Stimulated activated CD4-positive, alpha-beta T cell treated with anti-CD3 and anti-CD28 coated beads, Interleukin-4, amount 100 ng/mL, for 1 hour (primary cell): ENCODE measurements around the gene RELB.

Experiments
- DNase-seq: peaks from one replicate; pipeline ENCODE4 v3.0.0-alpha.2; 2020

RELB gene

DNA sequence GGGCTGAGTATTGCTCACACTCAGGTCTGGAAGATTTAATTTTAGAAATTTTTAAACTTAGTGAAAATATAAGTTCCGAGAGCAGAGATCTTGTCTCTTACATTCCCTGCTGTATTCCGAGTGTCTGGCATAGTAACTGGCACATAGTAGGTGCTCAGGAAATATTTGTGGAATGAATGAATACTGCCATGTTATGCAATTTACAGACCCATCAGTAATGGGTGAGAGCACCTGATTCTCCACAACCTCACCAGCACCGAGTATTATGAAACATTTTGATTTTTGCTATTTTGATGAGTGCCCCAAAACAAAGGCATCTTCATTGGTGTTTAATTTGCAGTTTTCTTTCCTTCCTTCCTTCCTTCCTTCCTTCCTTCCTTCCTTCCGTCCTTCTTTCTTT is 21.8 kb downstream of the RELB start:
- no peak for DNase-seq

DNA sequence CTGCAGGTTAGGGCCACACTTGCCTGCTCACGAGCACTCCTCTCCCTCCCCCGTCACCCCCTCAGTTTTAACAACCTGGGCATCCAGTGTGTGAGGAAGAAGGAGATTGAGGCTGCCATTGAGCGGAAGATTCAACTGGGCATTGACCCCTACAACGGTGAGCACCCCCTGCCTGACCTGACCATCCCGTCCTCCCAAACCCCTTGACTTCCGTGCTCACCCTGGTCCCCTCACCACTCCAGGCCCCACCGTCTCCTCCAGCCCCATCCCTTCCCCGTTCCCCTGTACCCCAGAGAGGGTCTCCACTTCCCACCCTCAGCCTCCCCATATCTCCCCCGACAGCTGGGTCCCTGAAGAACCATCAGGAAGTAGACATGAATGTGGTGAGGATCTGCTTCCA is 24.0 kb downstream of the RELB start:
- DNase-seq: no peak

DNA sequence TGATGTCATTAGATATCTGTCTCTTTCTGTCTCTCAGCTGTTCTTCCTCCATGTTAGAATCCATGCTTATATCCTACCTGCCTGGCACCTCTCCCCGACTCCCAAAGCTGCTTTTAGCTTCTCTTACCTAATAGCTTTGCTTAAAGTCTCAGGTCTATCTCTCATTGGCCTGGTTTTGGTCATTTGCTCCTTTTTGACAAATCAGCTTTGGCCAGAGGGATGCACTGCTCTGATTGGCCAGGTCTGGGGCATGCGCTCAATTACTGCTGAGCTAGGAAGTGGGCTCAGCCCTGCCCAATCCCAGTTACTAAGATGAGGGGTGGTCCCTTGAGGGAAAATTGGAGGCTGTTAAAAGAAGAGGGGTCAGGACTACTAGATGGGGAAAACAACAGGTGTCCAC is 26.1 kb downstream of the RELB start:
- no peak for DNase-seq

DNA sequence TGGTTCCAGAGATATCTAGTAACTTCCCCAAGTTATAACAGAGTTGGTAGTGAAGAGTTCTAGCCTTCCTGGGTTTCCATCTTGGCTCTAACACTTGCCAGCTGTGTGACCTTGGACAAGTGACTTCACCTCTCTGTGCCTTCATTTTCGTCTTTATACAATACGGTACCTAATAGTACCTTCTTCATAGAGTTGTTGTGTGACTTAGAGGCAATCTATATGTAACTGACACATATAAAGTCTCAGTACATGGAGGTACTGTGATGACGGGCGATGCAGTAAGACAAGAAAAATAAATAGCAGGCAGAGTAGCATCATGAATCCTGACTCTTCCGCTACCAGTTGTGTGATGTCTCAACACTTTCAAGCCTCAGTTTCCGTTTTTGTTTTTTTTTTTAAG is 29.6 kb downstream of the RELB start:
- DNase-seq: no peak

DNA sequence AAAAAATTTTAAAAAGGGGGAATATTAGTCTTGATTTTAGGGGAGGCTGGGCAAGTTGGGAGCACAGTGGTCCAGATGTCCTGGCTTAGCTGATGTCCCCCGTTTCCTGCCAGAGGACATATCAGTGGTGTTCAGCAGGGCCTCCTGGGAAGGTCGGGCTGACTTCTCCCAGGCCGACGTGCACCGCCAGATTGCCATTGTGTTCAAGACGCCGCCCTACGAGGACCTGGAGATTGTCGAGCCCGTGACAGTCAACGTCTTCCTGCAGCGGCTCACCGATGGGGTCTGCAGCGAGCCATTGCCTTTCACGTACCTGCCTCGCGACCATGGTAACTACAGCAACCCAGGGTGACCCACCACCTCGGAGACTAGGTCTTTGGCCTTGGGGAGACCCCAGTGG is 31.2 kb downstream of the RELB start:
- DNase-seq: no peak

DNA sequence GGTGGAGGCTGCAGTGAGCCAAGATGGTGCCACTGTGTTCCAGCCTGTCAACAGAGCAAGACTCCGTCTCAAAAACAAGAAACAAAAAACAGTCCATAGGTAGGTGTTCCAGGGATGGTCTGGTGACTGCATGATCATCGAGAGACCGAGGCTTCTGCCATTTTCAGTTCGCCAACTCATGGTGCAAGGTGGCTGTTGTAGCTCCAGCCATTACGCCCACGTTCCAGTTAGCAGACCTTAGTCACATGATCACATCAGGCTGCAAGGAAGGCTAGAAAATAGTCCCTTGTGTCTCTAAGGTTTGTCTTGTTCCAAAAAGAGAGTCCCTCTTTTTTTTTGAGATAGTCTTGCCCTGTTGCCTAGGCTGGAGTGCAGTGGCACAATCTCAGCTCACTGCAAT is 34.5 kb downstream of the RELB start:
- DNase-seq: no peak

DNA sequence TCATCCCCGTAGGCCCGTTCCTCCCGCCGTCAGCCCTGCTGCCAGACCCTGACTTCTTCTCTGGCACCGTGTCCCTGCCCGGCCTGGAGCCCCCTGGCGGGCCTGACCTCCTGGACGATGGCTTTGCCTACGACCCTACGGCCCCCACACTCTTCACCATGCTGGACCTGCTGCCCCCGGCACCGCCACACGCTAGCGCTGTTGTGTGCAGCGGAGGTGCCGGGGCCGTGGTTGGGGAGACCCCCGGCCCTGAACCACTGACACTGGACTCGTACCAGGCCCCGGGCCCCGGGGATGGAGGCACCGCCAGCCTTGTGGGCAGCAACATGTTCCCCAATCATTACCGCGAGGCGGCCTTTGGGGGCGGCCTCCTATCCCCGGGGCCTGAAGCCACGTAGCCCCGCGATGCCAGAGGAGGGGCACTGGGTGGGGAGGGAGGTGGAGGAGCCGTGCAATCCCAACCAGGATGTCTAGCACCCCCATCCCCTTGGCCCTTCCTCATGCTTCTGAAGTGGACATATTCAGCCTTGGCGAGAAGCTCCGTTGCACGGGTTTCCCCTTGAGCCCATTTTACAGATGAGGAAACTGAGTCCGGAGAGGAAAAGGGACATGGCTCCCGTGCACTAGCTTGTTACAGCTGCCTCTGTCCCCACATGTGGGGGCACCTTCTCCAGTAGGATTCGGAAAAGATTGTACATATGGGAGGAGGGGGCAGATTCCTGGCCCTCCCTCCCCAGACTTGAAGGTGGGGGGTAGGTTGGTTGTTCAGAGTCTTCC is 36.3 kb downstream of the RELB start:
- no peak for DNase-seq

DNA sequence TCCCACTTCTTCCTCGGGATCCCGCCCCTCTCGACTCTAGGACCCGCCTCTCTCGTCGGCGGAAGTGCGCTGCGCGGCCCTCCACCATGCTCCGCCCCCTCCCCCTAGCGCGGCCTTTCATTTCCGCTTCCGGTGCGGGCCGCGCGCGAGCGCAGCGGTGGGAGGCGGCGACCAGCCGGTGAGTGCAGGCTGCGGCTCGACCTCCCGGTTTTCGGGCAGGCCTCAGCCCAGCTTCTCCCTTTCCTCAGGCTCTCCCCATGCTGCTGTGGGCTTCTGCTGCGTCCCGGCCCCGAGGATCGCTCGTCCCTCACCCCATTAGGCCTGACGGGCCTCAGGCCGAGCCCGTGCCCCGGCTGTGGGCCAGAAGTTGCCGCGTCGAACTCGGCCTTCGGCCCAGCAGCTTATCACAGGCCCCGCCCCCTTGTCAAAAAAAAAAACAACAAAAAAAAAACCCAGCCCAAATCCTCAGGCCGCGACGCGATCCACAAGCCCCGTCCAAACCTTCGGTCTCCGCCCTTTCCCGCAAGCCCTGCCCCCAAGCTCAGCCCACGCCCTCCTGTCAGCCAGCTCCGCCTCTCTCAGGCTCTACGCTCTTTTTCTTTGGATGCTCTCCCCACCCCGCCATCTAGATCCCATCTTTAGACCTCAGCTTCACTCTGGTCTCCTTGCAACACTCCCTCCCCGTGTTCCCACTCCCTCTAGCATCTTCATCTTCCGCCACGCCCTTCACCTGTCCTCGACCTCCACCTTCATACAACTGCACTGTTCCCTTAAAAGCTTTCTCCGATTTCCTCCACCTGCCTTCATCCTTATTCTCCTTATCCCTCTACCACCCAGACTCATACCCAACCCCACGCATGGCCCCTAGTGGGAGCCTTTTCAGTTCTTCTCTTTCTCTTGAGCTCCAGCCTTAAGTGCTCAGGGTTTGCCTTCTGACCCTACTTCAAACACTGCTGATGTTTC is 37.9 kb downstream of the RELB start, which contains the start of gene CLASRP:
TSS of gene CLASRP (plus strand) at position 115 of the 963 bp plus-strand sequence. CDS start 1,168 bp downstream, outside the sequence.
- DNase-seq: peak; percentile 90

DNA sequence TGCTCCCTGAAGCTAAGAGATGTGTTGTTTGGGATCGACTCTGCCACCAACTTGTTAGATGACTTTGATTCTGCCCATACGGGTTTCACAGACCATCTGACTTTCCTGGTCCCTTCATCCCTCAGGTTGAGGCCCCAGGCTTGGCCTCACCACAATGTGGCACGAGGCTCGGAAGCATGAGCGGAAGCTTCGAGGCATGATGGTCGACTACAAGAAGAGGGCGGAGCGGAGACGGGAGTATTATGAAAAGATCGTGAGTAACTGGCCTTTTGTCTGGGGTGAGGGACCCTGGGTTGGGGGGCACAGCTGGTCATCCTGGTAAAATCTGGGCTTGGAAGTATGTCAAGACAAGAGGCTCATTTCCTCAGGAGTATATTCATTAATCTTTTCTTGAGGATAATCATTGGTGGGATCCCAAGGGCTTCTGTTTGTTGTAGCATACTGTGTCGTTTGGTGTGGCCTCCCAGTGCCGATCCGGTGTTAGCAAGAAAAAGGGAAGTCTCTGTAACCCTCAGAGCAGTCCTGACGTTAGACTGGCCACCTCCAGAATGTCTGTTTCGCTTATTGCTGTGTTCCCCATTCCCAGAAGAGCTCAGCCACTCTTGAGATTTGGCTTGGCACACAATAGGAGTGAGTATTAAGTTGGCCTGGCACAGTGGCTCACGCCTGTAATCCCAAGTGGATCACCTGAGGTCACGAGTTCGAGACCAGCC is 39.0 kb downstream of the RELB start:
- no peak for DNase-seq

DNA sequence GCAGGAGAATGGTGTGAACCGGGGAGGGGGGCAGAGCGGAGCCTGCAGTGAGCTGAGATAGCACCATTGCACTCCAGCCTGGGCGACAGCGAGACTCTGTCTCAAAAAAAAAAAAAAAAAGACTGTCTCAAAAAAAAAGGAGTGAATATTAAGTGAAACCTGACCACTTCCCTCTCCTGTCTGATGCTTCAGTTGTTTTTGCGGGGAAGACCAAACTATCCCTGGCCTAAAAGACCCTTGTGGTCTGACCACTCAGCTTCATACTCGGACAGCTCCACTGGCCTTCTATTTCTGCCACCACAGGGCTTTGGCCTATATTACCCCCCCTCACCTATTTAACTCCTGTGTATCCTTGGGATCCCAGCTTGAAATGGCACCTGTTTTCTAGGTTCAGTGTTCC is 39.9 kb downstream of the RELB start:
- DNase-seq: no peak

DNA sequence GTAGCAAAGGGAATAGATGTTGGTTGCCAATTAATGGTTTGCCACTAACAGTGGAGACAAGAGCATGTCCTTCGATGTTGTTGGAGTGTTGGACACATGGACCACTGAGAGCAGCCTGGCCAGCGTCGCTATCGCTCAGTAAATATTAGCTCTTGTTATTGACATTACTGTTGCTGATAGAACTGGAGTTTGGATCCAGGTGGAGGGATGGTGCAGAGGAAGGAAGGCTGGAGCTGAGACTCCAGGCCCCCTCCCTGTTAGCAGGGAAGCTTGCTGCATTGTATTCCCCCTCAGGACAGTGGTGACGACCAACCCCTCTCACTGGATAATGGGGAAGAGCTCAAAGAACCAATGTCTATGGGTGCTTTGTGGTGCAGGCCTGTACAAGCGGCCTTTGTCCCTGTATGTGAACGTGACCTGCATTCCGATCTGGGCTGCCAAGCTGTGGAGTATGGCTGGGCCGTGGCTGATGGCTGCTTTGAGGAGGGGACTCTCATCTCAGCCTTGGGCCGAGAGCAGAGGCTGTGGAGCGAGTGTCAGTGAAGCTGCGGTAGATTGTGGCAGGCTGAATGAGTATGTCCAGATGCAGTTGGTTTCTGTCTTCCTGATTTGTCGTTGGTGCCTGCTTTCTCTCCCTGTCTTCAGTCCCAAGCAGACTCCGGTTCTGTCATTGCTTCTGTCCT is 44.5 kb downstream of the RELB start:
- no peak for DNase-seq

DNA sequence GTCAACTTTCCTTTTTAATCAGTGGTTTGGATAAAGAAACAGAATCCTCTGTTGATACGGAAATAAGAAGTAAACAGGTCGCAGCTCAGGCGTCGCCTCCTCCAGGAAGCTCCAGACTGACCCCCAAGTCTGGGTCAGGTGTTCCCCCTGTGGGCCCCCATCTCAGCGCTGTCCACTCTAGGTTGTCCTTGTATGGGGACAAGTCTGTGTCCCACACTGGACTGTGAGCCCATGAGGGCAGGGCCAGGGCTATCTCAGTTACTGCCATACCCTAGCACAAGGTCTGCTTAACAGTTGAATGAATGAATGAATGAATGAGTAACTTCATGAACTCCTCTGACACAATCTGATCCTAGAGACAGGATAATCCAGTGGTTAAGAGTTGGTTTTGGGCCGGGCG is 45.1 kb downstream of the RELB start:
- DNase-seq: no peak

DNA sequence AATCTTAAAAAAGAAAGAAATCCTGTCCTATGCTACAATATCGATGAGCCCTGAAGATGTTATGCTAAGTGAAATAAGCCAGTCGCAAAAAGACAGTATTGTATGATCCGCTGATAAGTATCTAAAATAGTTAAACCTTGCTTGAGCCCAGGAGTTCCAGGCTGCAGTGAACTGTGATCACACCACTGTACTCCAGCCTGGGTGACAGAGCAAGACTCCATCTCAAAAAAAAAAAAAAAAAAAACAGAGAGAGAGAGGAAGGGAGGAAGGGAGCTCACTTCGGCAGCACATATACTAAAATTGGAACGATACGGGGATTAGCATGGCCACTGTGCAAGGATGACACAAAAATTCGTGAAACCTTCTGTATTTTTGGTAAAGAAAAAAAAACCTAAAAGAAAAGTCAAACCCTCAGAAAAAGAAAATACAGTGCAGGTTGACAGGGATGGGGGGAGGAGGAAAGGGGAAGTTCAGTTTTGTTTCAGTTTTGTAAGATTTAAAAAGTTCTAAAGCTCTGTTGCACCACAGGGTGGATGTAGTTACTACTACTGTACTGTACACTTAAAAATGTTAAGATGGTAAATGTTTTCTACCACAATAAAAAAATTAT is 46.0 kb downstream of the RELB start:
- DNase-seq: no peak

DNA sequence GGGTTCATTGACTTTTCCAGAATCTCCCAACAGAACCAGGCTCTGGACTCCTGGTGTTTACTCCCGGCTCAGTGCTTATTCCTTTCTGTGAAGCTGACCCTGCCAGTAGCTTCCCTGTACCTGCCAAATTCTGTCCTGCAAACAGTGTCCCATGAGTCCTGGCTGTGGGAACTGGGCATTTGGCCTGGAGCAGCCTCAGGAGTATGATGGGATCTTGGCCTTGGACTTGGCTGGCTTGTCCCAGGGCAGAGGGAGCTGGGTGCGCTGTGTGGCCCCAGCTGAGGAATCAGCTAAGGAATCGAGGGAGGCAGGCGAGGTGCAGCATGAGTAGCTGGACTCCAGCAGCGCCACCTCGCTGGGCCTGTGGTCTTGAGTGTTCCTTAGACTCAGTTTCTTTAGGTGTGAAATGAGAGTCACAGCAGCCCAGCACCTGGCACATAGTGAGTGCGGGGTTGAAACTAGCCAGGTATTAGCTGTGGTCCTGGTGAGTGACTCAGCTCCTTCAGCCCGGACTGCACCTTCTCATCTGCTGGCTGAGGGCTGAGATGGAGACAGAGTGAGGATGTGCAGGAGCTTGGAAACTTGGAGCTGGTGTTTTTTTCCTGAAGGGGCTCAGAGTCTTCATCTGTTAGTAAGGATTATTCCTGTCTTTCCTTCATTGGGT is 47.9 kb downstream of the RELB start:
- DNase-seq: no peak

DNA sequence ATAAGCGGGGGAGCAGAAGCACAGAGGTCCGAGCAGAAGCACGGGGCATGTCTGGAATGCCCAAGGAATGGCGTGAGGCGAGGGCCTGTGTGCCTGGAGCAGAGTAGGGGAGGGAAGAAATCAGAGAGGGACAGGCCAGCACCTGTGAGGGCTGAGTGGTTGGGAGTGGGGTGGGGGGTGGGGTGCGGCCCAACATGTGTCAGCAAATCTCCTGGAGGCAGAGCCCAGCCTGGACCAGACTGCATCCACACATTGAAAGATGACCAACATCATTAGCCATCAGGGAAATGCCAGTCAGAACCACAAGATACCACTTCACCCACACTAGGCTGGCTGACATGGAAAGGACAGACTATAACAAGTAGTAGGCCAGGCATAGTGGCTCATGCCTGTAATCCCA is 48.8 kb downstream of the RELB start:
- DNase-seq: no peak

DNA sequence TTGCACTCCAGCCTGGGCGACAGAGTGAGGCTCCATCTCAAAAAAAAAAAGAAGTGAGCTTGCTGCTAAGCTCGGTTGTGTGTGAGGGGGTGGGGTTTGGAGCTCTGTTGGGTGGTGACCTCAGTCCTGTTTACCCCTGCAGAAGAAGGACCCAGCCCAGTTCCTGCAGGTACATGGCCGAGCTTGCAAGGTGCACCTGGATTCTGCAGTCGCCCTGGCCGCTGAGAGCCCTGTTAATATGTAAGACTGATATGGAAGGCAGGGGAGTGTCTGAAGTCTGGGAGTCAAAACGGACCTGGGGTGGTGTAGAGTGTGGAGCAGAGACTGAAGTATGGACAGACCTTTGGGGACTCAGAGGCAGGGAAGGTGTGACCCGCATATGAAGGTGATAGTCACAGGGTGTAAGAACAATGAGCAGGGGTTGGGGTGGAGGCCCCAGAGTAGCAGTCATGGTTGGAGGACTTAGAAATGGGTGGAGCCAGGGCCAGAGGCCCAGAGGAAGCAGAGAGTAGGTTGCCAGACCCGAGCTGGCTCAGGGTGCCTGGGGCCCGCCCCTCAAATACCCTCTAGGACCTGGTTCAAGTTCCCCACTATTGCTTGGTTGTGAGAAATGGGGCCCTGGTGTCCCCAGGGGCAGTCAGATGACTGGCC is 50.8 kb downstream of the RELB start:
- no peak for DNase-seq

DNA sequence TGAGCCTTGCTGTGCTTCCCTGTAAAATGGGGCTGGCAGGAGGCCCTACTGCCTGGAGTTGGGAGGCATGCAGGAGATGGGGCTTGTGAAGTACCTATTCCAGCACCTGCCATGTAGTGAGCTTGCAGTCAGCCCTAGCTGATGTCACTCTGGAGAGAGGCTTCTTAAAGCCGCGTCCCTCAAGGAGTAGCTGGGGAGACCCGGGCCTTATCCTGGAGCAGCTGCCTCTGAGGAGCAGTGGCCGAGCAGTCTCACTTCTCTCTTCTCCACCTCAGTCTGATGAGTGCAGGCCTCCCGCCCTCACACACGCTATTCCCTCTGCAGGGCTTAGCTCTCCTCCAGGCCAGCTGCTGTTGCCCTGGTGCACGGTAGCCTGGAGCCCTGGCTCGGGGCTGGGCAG is 55.6 kb downstream of the RELB start:
- no peak for DNase-seq

DNA sequence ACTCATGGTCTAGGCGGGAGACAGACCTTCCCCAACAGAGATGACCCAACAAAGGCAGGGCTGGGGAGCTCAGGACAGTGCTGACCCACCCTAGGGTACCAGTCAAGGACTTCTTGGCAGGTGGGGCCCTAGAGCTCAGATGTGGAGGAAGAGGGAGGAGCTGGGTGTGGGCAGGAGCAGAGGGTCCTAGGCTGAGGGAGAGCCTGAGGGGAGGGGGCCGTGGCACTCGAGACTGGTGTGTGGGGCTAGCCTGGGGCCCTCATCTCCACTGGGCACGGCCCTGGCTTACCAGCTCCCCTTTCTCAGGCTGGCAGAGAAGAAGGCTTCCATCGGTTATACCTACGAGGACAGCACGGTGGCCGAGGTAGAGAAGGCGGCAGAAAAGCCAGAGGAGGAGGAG is 56.2 kb downstream of the RELB start:
- no peak for DNase-seq

DNA sequence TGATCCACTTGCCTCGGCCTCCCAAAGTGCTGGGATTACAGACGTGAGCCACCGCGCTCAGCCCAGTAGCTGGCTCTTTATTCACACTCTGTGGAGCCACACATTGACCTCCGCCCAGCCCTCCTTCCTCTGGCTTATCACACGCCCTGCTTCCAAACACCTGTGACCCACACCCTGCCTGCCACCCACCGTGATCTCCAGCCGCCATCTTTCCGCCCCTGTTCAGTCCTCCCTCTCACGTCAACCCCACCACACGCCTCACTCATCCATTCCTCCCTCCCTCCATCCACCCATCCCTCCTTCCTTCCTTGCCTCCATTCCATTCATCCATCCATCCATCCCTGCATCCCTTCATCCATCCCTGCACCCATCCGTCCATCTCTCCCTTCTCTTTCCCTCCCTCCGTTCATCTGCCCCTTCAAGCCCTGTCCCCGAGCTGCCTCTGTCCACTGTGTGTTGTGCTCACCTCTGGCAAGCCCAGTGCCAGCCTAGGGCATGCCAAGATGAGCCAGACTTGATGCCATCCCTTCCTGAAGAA is 57.4 kb downstream of the RELB start:
- no peak for DNase-seq

DNA sequence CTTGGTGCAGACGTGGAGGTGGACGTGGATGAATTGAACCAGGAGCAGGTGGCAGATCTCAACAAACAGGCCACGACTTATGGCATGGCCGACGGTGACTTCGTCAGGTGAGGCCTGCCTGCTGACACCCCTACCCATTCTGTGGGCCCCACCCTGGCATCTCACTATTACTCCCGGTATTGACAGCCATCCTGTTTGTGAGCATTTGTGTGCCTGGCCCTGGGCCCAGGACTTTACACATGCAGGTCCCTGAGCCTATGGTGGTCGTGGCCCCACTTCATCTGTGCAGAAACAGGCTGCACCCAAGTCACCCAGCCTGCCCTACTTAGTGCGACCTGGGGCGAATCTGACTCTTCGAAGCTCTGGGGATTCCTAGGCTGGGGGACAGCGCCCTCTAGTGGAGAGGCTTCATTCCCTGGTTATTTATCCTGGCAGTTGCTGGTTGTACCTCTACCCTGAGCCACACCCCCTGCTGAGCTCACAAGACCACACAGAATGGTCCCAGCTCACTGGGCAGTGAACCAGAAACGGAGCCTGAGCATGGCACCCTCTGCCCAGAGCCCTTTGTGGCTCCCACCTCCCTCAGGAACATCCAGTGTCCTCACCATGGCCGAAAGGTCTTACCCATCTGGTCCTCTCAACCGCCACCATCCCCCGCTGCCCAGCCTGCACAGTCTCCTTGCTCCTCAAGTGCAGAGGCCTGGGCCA is 58.1 kb downstream of the RELB start:
- DNase-seq: peak; percentile 80
